Measurements from ENCODE around the gene TRMT2B.

DNA sequence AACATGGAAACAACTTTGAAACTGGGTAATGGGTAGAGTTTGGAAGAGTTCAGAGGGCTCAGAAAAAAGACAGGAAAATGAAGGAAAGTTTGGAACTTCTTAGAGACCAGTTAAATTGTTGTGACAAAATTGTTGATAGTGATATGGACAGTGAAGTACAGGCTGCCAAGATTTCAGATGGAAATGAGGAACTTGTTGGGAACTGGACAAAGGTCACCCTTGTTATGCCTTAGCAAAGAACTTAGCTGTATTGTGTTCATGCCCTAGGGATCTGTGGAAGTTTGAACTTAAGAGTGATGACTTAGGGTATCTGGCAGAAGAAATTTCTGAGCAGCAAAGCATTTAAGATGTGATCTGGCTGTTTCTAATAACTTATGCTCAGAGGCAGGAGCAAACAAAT lies 87.5 kb downstream of the TRMT2B start:
- TF ChIP-seq, protein P1, sequence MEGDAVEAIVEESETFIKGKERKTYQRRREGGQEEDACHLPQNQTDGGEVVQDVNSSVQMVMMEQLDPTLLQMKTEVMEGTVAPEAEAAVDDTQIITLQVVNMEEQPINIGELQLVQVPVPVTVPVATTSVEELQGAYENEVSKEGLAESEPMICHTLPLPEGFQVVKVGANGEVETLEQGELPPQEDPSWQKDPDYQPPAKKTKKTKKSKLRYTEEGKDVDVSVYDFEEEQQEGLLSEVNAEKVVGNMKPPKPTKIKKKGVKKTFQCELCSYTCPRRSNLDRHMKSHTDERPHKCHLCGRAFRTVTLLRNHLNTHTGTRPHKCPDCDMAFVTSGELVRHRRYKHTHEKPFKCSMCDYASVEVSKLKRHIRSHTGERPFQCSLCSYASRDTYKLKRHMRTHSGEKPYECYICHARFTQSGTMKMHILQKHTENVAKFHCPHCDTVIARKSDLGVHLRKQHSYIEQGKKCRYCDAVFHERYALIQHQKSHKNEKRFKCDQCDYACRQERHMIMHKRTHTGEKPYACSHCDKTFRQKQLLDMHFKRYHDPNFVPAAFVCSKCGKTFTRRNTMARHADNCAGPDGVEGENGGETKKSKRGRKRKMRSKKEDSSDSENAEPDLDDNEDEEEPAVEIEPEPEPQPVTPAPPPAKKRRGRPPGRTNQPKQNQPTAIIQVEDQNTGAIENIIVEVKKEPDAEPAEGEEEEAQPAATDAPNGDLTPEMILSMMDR (IDR thresholded peaks at IDR 0.05 in 4 of 5, conservative IDR thresholded peaks at IDR 0.05 in 1 of 5), result no peak
- TF ChIP-seq POLR2A (IDR thresholded peaks at IDR 0.05), result no peak

Measured in gastrocnemius medialis (tissue), 4 donors.